ENCODE measurements around the gene CNTNAP5.

Gene CNTNAP5

GRCh38 chr2:124534028-124534427 is 508.9 kb downstream of the CNTNAP5 start:
- no peak overlapping the region for H3K27ac ChIP-seq (ENCODE audit: low read length, poor library complexity, severe bottlenecking)
- H2BK12ac ChIP-seq (ENCODE audit: low read length in 2 of 2): no peak overlapping the region
- H3K4me2 ChIP-seq (ENCODE audit: low read length, poor library complexity, severe bottlenecking): no peak overlapping the region
- H3K14ac ChIP-seq (ENCODE audit: low read length in 2 of 2): no peak overlapping the region
- no peak overlapping the region for H3K9ac ChIP-seq (ENCODE audit: low read length)
- no peaks in the 10 kb centered on the region for H3K36me3 ChIP-seq (ENCODE audit: control insufficient read depth in 1 of 2, insufficient read depth in 2 of 2, low read depth in 1 of 2, low read length in 2 of 2)
- WGBS: 98% methylated on average over 2 of the region's 2 CpGs
- no peak overlapping the region for H3K4me3 ChIP-seq (ENCODE audit: insufficient read depth in 1 of 2, low read depth in 1 of 2, low read length in 2 of 2)
- no peaks in the 10 kb centered on the region for H3K79me1 ChIP-seq (replicated peaks; ENCODE audit: low read length, poor library complexity, severe bottlenecking)
- H3K18ac ChIP-seq (ENCODE audit: low read depth in 1 of 2, low read length in 2 of 2): no peak overlapping the region
- H2BK15ac ChIP-seq (ENCODE audit: low read depth, poor library complexity, severe bottlenecking): no peak overlapping the region
- no peak overlapping the region for H2BK120ac ChIP-seq (ENCODE audit: low read depth, low read length)
- H2BK5ac ChIP-seq (ENCODE audit: low read depth, low read length, poor library complexity, severe bottlenecking): no peak overlapping the region
- H2AFZ ChIP-seq (ENCODE audit: low read depth, low read length): no peak overlapping the region
- DNase-seq: no peak
- no peaks in the 10 kb centered on the region for H3K27me3 ChIP-seq (ENCODE audit: control insufficient read depth in 1 of 2, insufficient read depth in 1 of 2, low read length in 2 of 2)
- H3K23ac ChIP-seq (ENCODE audit: low read length in 2 of 2): no peak overlapping the region
- H3K4me1 ChIP-seq (ENCODE audit: control insufficient read depth, insufficient read depth, low read depth, low read length): no peaks in the 10 kb centered on the region
- no peak overlapping the region for H4K8ac ChIP-seq (ENCODE audit: low read length)
- H3K9me3 ChIP-seq (ENCODE audit: control insufficient read depth, low read length): no peaks in the 10 kb centered on the region
- H4K91ac ChIP-seq (ENCODE audit: low read length): no peak overlapping the region
- H2AK5ac ChIP-seq (ENCODE audit: low read length, severe bottlenecking): no peak overlapping the region
- H3K4ac ChIP-seq (ENCODE audit: low read depth in 1 of 2, low read length in 2 of 2): no peak overlapping the region

- Histone ChIP-seq H3K18ac (ENCODE audit: low read depth in 1 of 2, low read length in 2 of 2) (no peak overlapping the region), H3K36me3 (ENCODE audit: control insufficient read depth in 1 of 2, insufficient read depth in 2 of 2, low read depth in 1 of 2, low read length in 2 of 2) (no peaks in the 10 kb centered on the region), H4K8ac (ENCODE audit: low read length) (no peak overlapping the region), H3K4me2 (ENCODE audit: low read length, poor library complexity, severe bottlenecking) (no peak overlapping the region), H3K79me1 (replicated peaks; ENCODE audit: low read length, poor library complexity, severe bottlenecking) (no peaks in the 10 kb centered on the region), H2BK120ac (ENCODE audit: low read depth, low read length) (no peak overlapping the region), H3K4me3 (ENCODE audit: insufficient read depth in 1 of 2, low read depth in 1 of 2, low read length in 2 of 2) (no peak overlapping the region), H3K23ac (ENCODE audit: low read length in 2 of 2) (no peak overlapping the region), H4K91ac (ENCODE audit: low read length) (no peak overlapping the region), H3K4me1 (ENCODE audit: control insufficient read depth, insufficient read depth, low read depth, low read length) (no peaks in the 10 kb centered on the region), H2AFZ (ENCODE audit: low read depth, low read length) (no peak overlapping the region), H2AK5ac (ENCODE audit: low read length, severe bottlenecking) (no peak overlapping the region), H2BK15ac (ENCODE audit: low read depth, poor library complexity, severe bottlenecking) (no peak overlapping the region), H3K27me3 (ENCODE audit: control insufficient read depth in 1 of 2, insufficient read depth in 1 of 2, low read length in 2 of 2) (no peaks in the 10 kb centered on the region), H3K27ac (ENCODE audit: low read length, poor library complexity, severe bottlenecking) (no peak overlapping the region), H2BK5ac (ENCODE audit: low read depth, low read length, poor library complexity, severe bottlenecking) (no peak overlapping the region), H3K9me3 (ENCODE audit: control insufficient read depth, low read length) (no peaks in the 10 kb centered on the region), H3K9ac (ENCODE audit: low read length) (no peak overlapping the region), H2BK12ac (ENCODE audit: low read length in 2 of 2) (no peak overlapping the region), H3K14ac (ENCODE audit: low read length in 2 of 2) (no peak overlapping the region), H3K4ac (ENCODE audit: low read depth in 1 of 2, low read length in 2 of 2) (no peak overlapping the region)
- DNase-seq: no peak
- WGBS: 92% methylated on average over 3 of the region's 3 CpGs
Observed at GRCh38 chr2:124535816-124536215, 510.7 kb downstream of the CNTNAP5 start.

- no peak overlapping the region for H4K91ac ChIP-seq (ENCODE audit: low read length)
- no peaks in the 10 kb centered on the region for H3K27me3 ChIP-seq (ENCODE audit: control insufficient read depth in 1 of 2, insufficient read depth in 1 of 2, low read length in 2 of 2)
- H3K36me3 ChIP-seq (ENCODE audit: control insufficient read depth in 1 of 2, insufficient read depth in 2 of 2, low read depth in 1 of 2, low read length in 2 of 2): no peaks in the 10 kb centered on the region
- no peaks in the 10 kb centered on the region for H3K9me3 ChIP-seq (ENCODE audit: control insufficient read depth, low read length)
- no peak overlapping the region for H2BK15ac ChIP-seq (ENCODE audit: low read depth, poor library complexity, severe bottlenecking)
- no peaks in the 10 kb centered on the region for H3K4me1 ChIP-seq (ENCODE audit: control insufficient read depth, insufficient read depth, low read depth, low read length)
- H2AFZ ChIP-seq (ENCODE audit: low read depth, low read length): no peak overlapping the region
- no peak overlapping the region for H2BK5ac ChIP-seq (ENCODE audit: low read depth, low read length, poor library complexity, severe bottlenecking)
- no peak overlapping the region for H3K14ac ChIP-seq (ENCODE audit: low read length in 2 of 2)
- H3K4me3 ChIP-seq (ENCODE audit: insufficient read depth in 1 of 2, low read depth in 1 of 2, low read length in 2 of 2): no peak overlapping the region
- WGBS: 63% methylated on average over 3 of the region's 5 CpGs
- H3K79me1 ChIP-seq (replicated peaks; ENCODE audit: low read length, poor library complexity, severe bottlenecking): no peaks in the 10 kb centered on the region
- no peak overlapping the region for H3K4ac ChIP-seq (ENCODE audit: low read depth in 1 of 2, low read length in 2 of 2)
- no peak overlapping the region for H3K18ac ChIP-seq (ENCODE audit: low read depth in 1 of 2, low read length in 2 of 2)
- no peak overlapping the region for H3K9ac ChIP-seq (ENCODE audit: low read length)
- H2AK5ac ChIP-seq (ENCODE audit: low read length, severe bottlenecking): no peak overlapping the region
- no peak for DNase-seq
- no peak overlapping the region for H4K8ac ChIP-seq (ENCODE audit: low read length)
- H2BK120ac ChIP-seq (ENCODE audit: low read depth, low read length): no peak overlapping the region
- no peak overlapping the region for H3K27ac ChIP-seq (ENCODE audit: low read length, poor library complexity, severe bottlenecking)
- H3K23ac ChIP-seq (ENCODE audit: low read length in 2 of 2): no peak overlapping the region
- H3K4me2 ChIP-seq (ENCODE audit: low read length, poor library complexity, severe bottlenecking): no peak overlapping the region
- H2BK12ac ChIP-seq (ENCODE audit: low read length in 2 of 2): no peak overlapping the region
Observed at GRCh38 chr2:124536591-124536990, 511.5 kb downstream of the CNTNAP5 start.

- Histone ChIP-seq H3K4ac (ENCODE audit: low read depth in 1 of 2, low read length in 2 of 2) (no peak overlapping the region), H2BK15ac (ENCODE audit: low read depth, poor library complexity, severe bottlenecking) (no peak overlapping the region), H3K23ac (ENCODE audit: low read length in 2 of 2) (no peak overlapping the region), H3K18ac (ENCODE audit: low read depth in 1 of 2, low read length in 2 of 2) (no peak overlapping the region), H3K27me3 (ENCODE audit: control insufficient read depth in 1 of 2, insufficient read depth in 1 of 2, low read length in 2 of 2) (no peaks in the 10 kb centered on the region), H3K36me3 (ENCODE audit: control insufficient read depth in 1 of 2, insufficient read depth in 2 of 2, low read depth in 1 of 2, low read length in 2 of 2) (no peaks in the 10 kb centered on the region), H3K27ac (ENCODE audit: low read length, poor library complexity, severe bottlenecking) (no peak overlapping the region), H2BK12ac (ENCODE audit: low read length in 2 of 2) (no peak overlapping the region), H4K91ac (ENCODE audit: low read length) (no peak overlapping the region), H3K9me3 (ENCODE audit: control insufficient read depth, low read length) (no peaks in the 10 kb centered on the region), H2BK120ac (ENCODE audit: low read depth, low read length) (no peak overlapping the region), H2AFZ (ENCODE audit: low read depth, low read length) (no peak overlapping the region), H3K9ac (ENCODE audit: low read length) (no peak overlapping the region), H2AK5ac (ENCODE audit: low read length, severe bottlenecking) (no peak overlapping the region), H3K14ac (ENCODE audit: low read length in 2 of 2) (no peak overlapping the region), H3K4me3 (ENCODE audit: insufficient read depth in 1 of 2, low read depth in 1 of 2, low read length in 2 of 2) (no peak overlapping the region), H3K79me1 (replicated peaks; ENCODE audit: low read length, poor library complexity, severe bottlenecking) (no peaks in the 10 kb centered on the region), H4K8ac (ENCODE audit: low read length) (no peak overlapping the region), H2BK5ac (ENCODE audit: low read depth, low read length, poor library complexity, severe bottlenecking) (no peak overlapping the region), H3K4me2 (ENCODE audit: low read length, poor library complexity, severe bottlenecking) (no peak overlapping the region), H3K4me1 (ENCODE audit: control insufficient read depth, insufficient read depth, low read depth, low read length) (no peaks in the 10 kb centered on the region)
- whole genome bisulfite sequencing: 92% methylated on average over 2 of the region's 2 CpGs
- no peak for DNase-seq
Observed at GRCh38 chr2:124538549-124538948, 513.5 kb downstream of the CNTNAP5 start.
